ENCODE measurements around the gene LTBP3. TPM values are rescaled to one million over a fixed set of nuclear protein-coding genes. Genes with fewer than 3 reads are reported as not detected.
A peak's percentile ranks its signal among the peaks of the same experiment; 100 is the strongest.

The LTBP3 gene
- total RNA-seq (165 TPM), polyA plus RNA-seq (ENCODE audit: insufficient read depth, low read depth, low replicate concordance) (61.6 TPM)
- long read RNA-seq, donor 1, partial matches to known transcripts, result 21 of 23 reads
- long read RNA-seq, donor 1, other reads (novel, unspliced or antisense), result 0 of 23 reads
- long read RNA-seq, donor 2, partial matches to known transcripts, result 14 of 21 reads
- long read RNA-seq, donor 2, other reads (novel, unspliced or antisense), result 0 of 21 reads
- long read RNA-seq, donor 3, partial matches to known transcripts, result 81 of 150 reads
- long read RNA-seq, donor 3, other reads (novel, unspliced or antisense), result 62 of 150 reads
- long read RNA-seq, donor 4, partial matches to known transcripts, result 30 of 33 reads
- long read RNA-seq, donor 4, other reads (novel, unspliced or antisense), result 0 of 33 reads
- long read RNA-seq, donor 5, result 0 reads
- long read RNA-seq, donor 6, partial matches to known transcripts, result 137 of 166 reads
- long read RNA-seq, donor 6, other reads (novel, unspliced or antisense), result 24 of 166 reads
- long read RNA-seq, donor 7, transcript LTBP3-221 (17 exons, 3,327 nt), result major isoform, 11 of 206 reads
- long read RNA-seq, donor 7, transcript LTBP3-212 (12 exons, 1,997 nt), result minor isoform, 5 of 206 reads
- long read RNA-seq, donor 7, partial matches to known transcripts, result 168 of 206 reads
- long read RNA-seq, donor 7, other reads (novel, unspliced or antisense), result 20 of 206 reads
- long read RNA-seq, donor 8, partial matches to known transcripts, result 21 of 26 reads
- long read RNA-seq, donor 8, other reads (novel, unspliced or antisense), result 0 of 26 reads
- long read RNA-seq, donor 9, partial matches to known transcripts, result 27 of 32 reads
- long read RNA-seq, donor 9, other reads (novel, unspliced or antisense), result 0 of 32 reads
- long read RNA-seq, donor 10, partial matches to known transcripts, result 31 of 35 reads
- long read RNA-seq, donor 10, other reads (novel, unspliced or antisense), result 0 of 35 reads

GRCh38 chr11:65558002-65558929, at the start of gene LTBP3:
Gene LTBP3, minus strand, starts transcription at chr11:65558359. Its CDS starts 400 bp downstream, at chr11:65557959.
- Histone ChIP-seq H3K27me3 (ENCODE audit: control insufficient read depth, insufficient read depth, low read length) (no peaks in the 10 kb centered on the region), H3K27ac (ENCODE audit: low read depth in 2 of 2, low read length in 2 of 2) (peak within 1 kb of the TSS; percentile 90 to 93), H3K4me3 (ENCODE audit: low read length in 3 of 3) (peak within 1 kb of the TSS; percentile 35 to 50 (median 43)), H3K9me3 (ENCODE audit: control insufficient read depth in 2 of 3, insufficient read depth in 1 of 3, low read length in 3 of 3) (no peaks in the 10 kb centered on the region), H3K9ac (ENCODE audit: low read length in 3 of 3) (peak within 1 kb of the TSS in 2 of 3 donors; percentile 26 to 83), H3K4me1 (ENCODE audit: control insufficient read depth in 2 of 3, insufficient read depth in 2 of 3, low read depth in 1 of 3, low read length in 3 of 3) (peaks cover 0 to 42% (median 14%) of the 10 kb centered on the region in 3 donors), H3K36me3 (ENCODE audit: control insufficient read depth in 2 of 3, insufficient read depth in 3 of 3, low read length in 3 of 3) (no peaks in the 10 kb centered on the region)
- peak; percentile 83 to 96 (median 87) for DNase-seq
- TF ChIP-seq, protein P1, sequence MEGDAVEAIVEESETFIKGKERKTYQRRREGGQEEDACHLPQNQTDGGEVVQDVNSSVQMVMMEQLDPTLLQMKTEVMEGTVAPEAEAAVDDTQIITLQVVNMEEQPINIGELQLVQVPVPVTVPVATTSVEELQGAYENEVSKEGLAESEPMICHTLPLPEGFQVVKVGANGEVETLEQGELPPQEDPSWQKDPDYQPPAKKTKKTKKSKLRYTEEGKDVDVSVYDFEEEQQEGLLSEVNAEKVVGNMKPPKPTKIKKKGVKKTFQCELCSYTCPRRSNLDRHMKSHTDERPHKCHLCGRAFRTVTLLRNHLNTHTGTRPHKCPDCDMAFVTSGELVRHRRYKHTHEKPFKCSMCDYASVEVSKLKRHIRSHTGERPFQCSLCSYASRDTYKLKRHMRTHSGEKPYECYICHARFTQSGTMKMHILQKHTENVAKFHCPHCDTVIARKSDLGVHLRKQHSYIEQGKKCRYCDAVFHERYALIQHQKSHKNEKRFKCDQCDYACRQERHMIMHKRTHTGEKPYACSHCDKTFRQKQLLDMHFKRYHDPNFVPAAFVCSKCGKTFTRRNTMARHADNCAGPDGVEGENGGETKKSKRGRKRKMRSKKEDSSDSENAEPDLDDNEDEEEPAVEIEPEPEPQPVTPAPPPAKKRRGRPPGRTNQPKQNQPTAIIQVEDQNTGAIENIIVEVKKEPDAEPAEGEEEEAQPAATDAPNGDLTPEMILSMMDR (IDR thresholded peaks at IDR 0.05; ENCODE audit: borderline replicate concordance, extremely low read depth, insufficient read depth), result no peak
- intact Hi-C loops (cut with DNase I), result no loop called here
- FAIRE-seq, result no peak

DNA sequence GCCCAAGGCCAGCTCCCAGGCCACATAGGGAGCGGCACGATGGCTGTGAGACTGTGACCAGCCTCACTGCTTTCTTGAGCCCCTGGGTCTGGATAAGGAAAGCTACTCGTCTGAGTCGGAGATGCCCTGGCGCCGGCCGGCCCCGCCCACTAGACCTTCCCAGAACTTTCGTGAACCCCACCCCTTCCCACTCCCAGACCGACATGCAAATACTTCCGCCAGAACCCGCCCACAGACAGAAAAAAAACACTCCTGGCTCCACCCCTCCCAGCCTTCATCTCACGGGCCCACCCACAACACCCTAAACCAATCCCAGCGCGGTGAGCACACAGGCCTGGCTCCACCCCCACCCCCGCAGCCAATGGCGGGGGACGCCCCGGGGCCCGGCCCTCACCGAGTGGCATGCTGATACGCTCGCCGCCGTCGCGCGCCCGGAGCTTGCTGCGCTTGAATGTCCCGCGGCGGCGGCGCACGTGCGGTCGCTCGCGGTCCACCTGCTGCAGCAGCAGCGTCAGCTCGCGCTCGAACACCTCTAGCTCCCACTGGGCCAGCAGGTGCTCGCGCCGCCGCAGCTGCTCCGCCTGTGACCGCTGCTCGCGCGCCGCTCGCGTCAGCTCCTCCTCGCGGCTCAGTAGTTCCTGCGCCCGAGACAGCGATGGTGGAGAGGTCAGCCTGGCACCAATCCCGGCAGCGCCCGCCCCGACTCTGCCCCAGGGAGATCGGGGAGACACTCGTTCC, 48.9 kb upstream of the LTBP3 start:
- intact Hi-C loops (cut with DNase I), result no loop called here
- no peak overlapping the region for H3K9ac ChIP-seq (ENCODE audit: low read length in 3 of 3)
- peaks cover 2 to 36% (median 25%) of the 10 kb centered on the region in 3 donors for H3K36me3 ChIP-seq (ENCODE audit: control insufficient read depth in 2 of 3, insufficient read depth in 3 of 3, low read length in 3 of 3)
- FAIRE-seq, result no peak
- H3K9me3 ChIP-seq (ENCODE audit: control insufficient read depth in 2 of 3, insufficient read depth in 1 of 3, low read length in 3 of 3), result no peaks in the 10 kb centered on the region
- H3K4me1 ChIP-seq (ENCODE audit: control insufficient read depth in 2 of 3, insufficient read depth in 2 of 3, low read depth in 1 of 3, low read length in 3 of 3), result peaks cover 0 to 32% (median 0%) of the 10 kb centered on the region in 3 donors
- TF ChIP-seq, protein P1 (IDR thresholded peaks at IDR 0.05; ENCODE audit: borderline replicate concordance, extremely low read depth, insufficient read depth), result no peak
- H3K27me3 ChIP-seq (ENCODE audit: control insufficient read depth, insufficient read depth, low read length), result no peaks in the 10 kb centered on the region
- DNase-seq, result peak; percentile 98 to 99 (median 99)
- H3K4me3 ChIP-seq (ENCODE audit: low read length in 3 of 3), result peak overlapping the region in 1 of 3 donors; percentile 9
- peak overlapping the region; percentile 71 to 88 for H3K27ac ChIP-seq (ENCODE audit: low read depth in 2 of 2, low read length in 2 of 2)

DNA sequence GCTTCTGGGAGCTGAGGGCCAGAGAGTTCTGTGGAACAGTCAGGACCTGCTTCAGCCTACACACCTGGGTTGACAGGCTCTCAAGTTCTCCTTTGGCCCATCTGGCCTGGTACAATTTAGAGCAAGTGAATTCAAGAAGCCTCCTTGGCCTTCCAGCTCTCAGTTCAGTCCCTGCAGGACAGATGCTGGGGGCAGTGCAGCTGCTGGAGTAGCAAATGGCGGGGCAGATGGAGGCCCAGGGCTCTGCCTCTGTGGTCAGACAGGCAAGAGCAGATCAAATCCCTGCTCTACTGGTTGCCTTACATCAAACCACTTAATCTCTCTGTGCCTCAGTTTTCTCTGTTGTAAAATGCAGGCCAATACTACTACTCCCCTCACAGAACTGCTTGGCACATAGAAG, 46.1 kb upstream of the LTBP3 start:
- FAIRE-seq, result no peak
- H3K27me3 ChIP-seq (ENCODE audit: control insufficient read depth, insufficient read depth, low read length), result no peaks in the 10 kb centered on the region
- peaks cover 0 to 11% (median 0%) of the 10 kb centered on the region in 3 donors for H3K4me1 ChIP-seq (ENCODE audit: control insufficient read depth in 2 of 3, insufficient read depth in 2 of 3, low read depth in 1 of 3, low read length in 3 of 3)
- intact Hi-C loops (cut with DNase I), result no loop called here
- peaks cover 2 to 36% (median 25%) of the 10 kb centered on the region in 3 donors for H3K36me3 ChIP-seq (ENCODE audit: control insufficient read depth in 2 of 3, insufficient read depth in 3 of 3, low read length in 3 of 3)
- H3K27ac ChIP-seq (ENCODE audit: low read depth in 2 of 2, low read length in 2 of 2), result no peak overlapping the region
- no peak for DNase-seq
- TF ChIP-seq, protein P1 (IDR thresholded peaks at IDR 0.05; ENCODE audit: borderline replicate concordance, extremely low read depth, insufficient read depth), result no peak
- H3K9ac ChIP-seq (ENCODE audit: low read length in 3 of 3), result no peak overlapping the region
- no peaks in the 10 kb centered on the region for H3K9me3 ChIP-seq (ENCODE audit: control insufficient read depth in 2 of 3, insufficient read depth in 1 of 3, low read length in 3 of 3)
- H3K4me3 ChIP-seq (ENCODE audit: low read length in 3 of 3), result no peak overlapping the region

Measured in kidney (tissue), 22 donors.